ENCODE results near the gene PIGK.

PIGK gene

DNA sequence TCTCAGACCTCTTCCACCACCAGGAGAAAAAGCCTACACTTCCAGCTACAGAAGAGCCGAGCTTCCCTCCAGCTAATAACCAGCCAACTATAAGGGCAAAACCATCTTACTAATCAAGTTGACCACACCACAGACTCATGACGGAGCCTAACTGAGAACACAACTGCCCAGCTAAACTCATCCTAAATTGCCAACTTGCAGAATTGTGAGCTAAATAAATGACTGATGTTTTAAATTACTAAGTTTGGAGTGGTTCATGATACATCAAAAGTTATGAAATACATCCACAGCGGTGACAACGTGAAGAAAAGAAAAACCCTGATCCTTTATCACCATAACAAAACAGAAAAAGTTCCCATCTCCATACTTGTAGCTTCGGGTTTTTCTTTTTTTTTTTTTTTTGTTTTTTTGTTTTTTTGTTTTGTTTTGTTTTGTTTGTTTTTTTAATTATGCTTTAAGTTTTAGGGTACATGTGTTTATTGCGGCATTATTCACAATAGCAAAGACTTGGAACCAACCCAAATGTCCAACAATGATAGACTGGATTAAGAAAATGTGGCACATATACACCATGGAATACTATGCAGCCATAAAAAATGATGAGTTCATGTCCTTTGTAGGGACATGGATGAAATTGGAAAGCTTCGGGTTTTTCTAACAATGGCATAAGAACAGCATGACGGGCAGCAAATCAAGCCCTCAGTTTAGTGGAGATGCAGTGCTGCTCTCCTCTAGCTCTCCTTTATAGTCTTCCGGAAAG, 122.6 kb downstream of the PIGK start:
- no peak for DNase-seq (ENCODE audit: low read depth in 2 of 2)

- DNase-seq (ENCODE audit: low read depth in 2 of 2): no peak
Measured at GRCh38 chr1:77095236-77095635, 124.0 kb downstream of the PIGK start.

DNA sequence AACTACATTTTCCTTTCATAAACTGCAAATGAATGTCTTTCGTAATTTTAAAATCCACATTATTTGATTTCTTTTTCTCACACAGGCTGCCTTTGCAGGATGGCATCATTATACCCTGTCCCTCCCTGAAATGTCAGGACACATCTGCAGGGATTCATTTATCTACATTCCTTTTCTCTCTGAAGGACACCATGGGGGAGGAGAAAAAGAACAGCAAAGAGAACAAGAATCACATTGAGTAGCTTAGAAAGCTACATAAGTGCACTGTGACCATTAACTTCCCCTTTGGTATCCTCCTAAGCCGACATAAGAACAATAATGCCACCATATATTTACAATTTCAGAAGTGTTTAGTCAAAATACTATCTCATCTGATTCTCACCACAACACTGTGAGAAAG, 129.5 kb downstream of the PIGK start:
- DNase-seq (ENCODE audit: low read depth in 2 of 2): no peak

DNA sequence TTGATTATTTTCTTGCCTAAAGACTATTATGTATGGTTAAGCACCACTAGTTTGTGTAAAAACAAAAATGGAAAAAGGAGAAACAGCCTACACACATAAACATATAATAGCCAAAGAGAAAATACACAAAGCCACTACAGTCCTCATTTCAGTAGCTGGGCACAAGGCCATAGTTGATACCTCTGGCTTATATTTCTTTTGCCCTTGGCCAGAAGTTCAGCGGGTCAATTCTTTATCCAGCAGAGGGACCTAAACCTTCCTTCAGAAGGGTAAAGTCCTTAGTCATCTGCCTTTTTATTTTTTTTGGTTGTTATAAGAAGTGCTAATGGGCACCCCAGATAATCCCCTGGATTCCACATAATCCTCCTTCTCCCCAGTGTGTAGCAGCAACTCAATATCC, 134.1 kb downstream of the PIGK start:
- no peak for DNase-seq (ENCODE audit: low read depth in 2 of 2)

GRCh38 chr1:77084457-77084856, 134.8 kb downstream of the PIGK start:
- DNase-seq (ENCODE audit: low read depth in 2 of 2): no peak

GRCh38 chr1:77081834-77082233, 137.4 kb downstream of the PIGK start:
- DNase-seq (ENCODE audit: low read depth in 2 of 2): no peak

GRCh38 chr1:77076759-77077158, 142.5 kb downstream of the PIGK start:
- DNase-seq (ENCODE audit: low read depth in 2 of 2): no peak

DNA sequence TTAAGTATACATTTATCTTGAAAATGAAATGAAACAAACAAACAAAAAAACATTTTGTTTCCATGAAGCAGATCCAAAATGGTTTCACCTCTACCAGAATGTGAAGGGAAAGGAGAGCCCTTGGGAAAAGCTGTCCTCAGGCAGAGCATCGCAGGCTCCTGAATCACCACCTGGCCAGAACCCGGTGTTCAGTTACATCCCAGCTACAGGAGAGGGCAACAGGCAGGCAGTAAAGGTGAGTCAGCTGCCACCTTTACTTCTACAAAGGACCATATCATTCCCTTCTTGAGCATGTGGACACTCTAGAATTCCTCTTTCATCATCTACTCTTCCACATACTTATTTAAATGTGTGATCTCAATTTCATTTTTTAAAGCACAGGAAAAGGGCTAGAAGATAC, 151.2 kb downstream of the PIGK start:
- DNase-seq (ENCODE audit: low read depth in 2 of 2): no peak

- DNase-seq (ENCODE audit: low read depth in 2 of 2): no peak
Measured at GRCh38 chr1:77065693-77066342, 153.4 kb downstream of the PIGK start.

DNA sequence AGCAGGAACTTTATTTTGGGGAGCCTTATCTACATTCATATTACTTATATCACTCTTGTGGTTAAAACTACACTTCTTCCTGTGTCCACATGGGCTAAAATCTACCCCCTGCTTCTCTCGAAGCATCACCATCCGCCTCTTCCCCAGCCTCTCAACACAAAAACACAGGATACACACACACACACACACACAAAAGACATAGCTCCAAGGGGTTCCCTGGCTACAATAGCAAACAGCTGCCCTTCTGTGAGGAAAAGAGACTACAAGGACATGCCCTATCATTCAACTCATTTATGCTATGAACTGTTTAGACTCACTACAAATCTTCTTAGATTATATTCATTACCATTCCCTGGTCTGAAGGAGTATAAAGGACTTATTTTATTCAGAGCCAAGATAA, 155.0 kb downstream of the PIGK start:
- DNase-seq (ENCODE audit: low read depth in 2 of 2): no peak

DNA sequence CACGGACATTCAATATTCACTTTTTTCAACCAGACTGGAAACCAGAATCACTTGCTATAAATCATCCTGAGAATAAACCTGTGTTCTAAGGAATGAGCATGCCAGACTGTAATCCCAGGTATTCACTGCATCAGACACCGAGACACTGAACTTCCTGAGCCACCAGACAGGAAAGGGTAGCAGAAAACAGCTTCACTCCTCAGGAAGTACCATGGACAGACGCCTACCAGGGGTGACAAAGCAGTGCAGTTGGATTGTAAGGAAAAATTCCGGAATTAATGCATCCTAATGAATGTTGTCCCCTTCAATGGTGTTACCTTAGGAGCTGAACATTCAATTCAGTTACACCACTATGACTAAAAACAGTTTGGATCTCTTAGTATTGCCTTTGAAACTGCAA, 156.1 kb downstream of the PIGK start:
- DNase-seq (ENCODE audit: low read depth in 2 of 2): no peak

DNA sequence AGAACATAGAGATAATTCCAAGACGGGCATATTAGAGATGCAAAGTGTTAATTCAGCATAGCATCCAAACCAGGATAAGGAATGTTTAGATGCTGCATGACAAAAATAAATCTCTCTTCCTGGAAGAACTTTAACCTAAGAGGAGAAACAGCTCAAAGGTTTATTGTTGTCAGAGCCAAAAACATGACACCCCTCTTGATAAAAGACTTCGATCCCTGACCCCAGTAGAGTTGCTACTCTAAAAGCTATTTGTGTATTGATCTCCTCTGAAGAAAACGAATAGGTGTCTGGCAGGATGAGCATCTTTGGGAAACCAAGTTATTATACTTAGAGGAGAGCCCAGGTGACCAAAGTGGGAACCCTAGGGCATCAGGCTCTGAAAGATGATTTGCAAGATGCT, 158.1 kb downstream of the PIGK start:
- DNase-seq (ENCODE audit: low read depth in 2 of 2): no peak

GRCh38 chr1:77060000-77060399, 159.2 kb downstream of the PIGK start:
- DNase-seq (ENCODE audit: low read depth in 2 of 2): no peak

- no peak for DNase-seq (ENCODE audit: low read depth in 2 of 2)
Measured at GRCh38 chr1:77057994-77058585, 161.1 kb downstream of the PIGK start.

DNA sequence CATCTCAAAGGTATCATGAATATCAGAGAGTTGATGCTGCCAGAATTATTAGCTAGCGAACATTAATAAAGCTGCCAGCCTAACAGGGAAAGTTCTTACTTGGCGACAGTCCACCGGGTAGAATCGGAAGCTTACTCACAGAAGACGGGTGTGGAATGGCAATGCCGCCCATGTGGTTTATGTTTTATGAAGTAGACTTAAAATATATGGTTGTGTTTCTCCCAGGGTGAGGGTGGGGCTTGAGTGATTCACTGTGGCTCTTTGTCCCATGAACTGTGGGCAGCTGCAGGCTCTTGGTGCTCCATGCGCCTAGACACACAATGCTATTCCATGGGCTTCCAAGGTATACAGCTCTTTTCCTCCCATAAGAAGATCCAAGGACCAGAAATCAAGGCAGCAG, 162.7 kb downstream of the PIGK start:
- DNase-seq (ENCODE audit: low read depth in 2 of 2): no peak

GRCh38 chr1:77051425-77051824, 167.8 kb downstream of the PIGK start:
- no peak for DNase-seq (ENCODE audit: low read depth in 2 of 2)

GRCh38 chr1:77048615-77049005, 170.6 kb downstream of the PIGK start:
- no peak for DNase-seq (ENCODE audit: low read depth in 2 of 2)

DNA sequence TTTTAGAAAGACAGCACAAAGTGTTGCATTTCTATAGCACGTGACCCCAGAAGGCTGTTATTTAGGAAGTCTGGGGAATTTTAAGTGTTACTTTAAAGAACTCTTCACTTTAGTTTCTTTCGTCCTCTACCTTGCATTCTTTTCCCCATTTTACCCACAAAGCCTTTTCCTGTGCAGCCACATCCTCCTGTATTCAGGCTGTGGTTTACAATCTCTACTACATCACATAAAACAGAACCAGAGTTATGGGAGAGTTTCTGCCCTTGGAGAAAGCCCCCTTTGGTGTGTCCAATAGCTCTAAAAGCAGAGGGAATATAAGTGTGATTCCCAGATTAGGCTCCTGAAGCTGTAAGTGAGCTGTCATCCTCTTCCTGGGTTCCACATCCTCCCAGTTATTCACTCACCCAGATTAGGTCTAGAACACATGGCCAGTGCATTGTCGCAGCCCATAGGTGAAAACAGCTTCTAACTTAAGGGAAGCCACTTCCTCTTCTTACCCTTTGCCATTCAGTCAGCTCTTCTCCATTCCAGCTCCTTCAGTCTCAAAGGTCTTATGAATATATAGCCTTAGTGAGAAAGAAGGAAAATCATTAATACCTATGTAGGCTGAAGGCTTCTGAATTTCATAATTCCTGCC, 171.1 kb downstream of the PIGK start:
- DNase-seq (ENCODE audit: low read depth in 2 of 2): no peak

- no peak for DNase-seq (ENCODE audit: low read depth in 2 of 2)
Measured at GRCh38 chr1:77047575-77047974, 171.7 kb downstream of the PIGK start.

GRCh38 chr1:77044133-77044849, 174.9 kb downstream of the PIGK start:
- no peak for DNase-seq (ENCODE audit: low read depth in 2 of 2)

DNA sequence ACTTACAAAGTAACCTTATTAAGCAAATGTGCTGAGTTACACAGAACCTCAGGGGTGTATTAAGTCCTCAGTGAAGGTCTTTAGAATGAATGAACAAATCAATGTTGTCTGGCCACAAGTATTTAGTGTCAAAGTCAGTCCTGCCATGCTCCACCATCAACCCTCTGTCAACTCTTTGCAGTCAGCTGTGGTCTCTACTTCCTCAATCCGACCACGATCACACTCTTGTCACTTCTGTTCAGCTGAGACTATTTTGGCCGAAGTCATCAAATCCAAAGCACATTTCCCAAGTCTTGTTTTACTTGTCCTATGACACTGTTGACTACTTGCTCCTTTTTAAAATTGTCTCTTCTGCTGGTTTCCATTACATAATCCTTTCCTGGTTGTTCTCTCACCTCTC, 178.4 kb downstream of the PIGK start:
- no peak for DNase-seq (ENCODE audit: low read depth in 2 of 2)

GRCh38 chr1:77039739-77040138, 179.5 kb downstream of the PIGK start:
- DNase-seq (ENCODE audit: low read depth in 2 of 2): no peak
